NCI-H1105 treated with DMSO at 0.1 percent for 48 hours (cell line): ENCODE data around the gene TXNDC15.

Source experiments
- DNase-seq: peaks from one replicate; lab custom pipeline; 2025; lab: John Stamatoyannopoulos, UW

TXNDC15 gene

DNA sequence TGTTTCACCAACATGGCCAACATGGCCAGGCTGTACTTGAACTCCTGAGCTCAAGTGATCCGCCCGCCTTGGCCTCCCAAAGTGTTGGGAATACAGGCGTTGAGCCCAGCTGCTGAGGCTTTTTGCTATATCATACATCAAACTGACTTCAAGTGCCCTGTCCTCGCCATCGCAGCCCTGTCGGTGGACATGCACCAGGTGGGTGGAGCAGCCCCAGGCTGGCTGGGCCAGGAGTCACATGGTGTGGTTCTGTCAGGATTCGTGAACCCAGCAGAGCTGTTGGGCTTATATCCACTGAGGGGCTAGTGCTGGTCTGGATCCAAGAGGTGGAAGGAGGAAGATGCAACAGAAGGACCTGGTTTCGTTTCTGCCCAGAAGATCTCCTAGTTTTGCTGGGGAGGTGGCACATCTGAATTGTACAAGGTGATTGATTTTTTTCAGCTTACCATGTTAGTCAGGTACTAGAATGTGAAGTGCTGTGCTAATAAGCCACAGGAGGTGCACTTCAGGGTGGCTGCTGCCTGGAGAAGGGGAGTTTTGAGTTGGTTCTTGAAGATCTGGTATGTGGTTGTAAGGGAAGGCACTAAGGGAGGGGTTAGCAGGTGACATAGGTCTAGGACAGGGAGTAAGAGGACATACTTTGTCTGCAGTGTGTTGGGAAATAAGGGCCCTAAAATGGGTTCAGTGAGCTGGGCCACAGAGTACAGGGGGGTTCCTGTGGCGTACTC, 46.8 kb downstream of the TXNDC15 start:
- no peak for DNase-seq

DNA sequence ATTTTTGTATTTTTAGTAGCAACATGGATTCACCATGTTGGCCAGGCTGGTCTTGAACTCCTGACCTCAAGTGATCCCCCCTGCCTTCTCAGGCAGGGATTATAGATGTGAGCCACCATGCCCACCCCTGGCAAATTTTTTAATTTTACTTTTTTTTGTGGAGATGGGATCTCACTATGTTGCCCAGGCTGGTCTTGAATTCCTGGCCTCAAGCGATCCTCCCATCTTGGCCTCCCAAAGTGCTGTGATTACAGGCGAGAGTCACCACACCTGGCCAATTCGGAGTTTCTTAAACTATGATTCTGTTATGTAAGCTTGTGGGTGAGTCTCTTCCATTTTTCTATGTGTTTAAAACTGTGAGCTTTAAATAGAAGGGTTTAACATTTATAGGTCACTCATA, 58.3 kb downstream of the TXNDC15 start:
- no peak for DNase-seq

DNA sequence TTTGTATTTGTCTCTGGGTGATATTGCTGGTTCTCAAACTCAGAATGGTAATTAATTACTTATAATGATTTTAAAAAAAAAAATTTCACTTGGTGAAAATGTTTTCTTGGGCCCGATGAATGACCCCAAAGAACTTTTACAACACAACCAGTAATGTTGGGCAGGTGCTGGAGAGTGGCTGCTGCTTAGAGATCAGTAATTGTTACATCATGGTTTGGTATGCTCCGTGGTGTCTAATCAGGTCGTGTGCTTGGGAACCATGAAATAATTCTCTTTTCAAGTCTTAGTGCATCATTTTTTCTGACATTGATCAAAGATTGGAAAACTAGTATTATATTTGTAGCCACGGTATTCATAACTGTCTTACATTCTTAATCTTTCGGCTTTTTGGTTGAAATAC, 60.0 kb downstream of the TXNDC15 start:
- no peak for DNase-seq

DNA sequence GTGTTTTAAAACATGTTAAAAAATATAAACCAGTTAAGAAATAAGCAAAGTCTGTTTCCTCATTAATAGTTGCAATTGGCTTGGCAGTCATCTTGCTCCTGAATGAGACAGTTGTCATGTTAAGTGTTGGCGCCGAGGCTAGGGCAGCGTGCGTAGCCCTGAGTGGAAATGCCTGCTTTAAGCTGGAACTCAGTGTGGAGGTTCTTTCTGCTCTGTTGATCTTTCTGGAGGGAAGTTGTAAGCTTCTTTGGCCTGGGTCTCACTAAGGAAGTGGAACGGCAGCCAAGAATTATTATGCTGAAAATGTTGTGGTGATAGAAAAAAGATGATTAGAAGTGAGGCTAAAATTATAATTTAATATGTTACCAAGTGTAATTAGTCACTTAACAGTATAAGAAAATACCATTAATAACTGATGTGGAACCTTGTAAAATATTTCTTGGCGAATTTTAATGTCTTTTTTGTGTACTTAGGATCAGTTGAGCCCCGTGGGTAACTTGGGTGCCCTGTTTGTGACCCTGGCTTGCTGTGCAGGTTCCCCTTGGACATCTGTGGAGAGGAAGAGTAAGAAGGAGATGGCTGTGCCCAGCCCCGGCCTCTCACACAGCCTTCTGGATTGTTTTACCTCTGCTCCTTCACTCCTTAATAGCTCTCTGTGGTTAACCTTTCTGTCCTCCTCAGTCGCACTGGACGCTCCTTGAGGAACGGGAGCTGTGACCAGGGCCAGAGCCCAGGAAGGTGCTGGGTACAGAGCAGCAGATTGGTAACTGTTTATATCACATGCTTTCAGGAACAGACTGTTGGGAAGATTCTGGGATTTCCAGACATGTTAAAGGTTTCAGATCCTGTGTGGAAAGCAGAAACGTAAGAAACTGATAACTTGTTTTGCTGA, 61.8 kb downstream of the TXNDC15 start:
- no peak for DNase-seq

DNA sequence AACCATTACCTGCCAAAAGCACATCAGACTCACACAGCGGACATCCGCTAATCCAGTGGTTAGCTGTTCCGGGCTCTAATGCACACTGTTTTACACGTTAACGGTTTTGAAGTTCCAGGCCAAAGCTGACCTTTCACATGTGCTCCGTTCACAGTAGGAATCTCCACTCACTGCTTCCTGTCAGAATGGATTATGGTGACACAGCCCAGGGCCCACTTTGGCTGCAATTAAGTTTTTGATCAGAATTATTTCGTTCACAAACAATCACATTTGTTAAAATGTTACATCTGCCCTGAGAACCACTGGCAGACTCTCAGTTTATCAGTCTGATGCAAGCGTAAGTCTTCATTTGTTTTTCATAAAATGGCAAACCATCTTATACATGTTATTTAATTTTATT, 63.4 kb downstream of the TXNDC15 start:
- DNase-seq = no peak

DNA sequence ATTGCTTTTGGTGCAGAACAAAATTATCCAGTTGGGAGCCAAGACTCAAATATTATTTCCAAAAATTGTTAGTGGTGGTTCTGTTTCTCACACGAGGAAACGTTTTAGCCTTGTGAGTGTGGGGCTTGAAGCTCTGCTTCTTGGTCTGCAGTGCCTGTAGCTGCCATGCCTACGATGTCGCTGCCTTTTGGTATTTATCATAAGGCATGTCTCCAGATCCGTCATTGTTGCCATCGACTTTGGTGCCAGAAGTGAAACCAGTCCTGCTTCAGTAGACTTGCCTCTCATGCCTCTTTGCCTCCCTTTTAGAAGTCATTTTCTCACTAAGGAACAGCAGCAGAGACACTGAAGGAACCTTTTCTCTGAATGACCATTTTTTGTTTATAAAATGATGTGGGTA, 63.9 kb downstream of the TXNDC15 start:
- no peak for DNase-seq

DNA sequence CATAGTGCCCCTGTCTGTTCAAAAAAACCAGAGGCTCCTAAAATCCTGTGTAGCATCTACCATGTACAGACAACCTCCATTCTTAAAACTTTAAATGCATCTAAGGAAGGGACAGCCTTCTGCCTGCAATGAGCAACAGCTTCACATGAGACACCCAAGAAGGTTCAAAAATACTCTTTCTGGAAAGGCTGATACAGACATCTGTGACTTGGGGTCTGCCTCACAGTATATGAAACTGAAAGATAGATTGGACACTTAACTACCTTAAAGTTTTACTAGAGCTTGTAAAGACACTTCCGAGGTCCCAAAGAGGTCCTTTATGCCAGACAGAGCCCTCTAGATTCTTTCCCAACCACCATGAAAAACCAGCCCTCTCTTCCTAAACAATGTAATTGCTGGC, 65.3 kb downstream of the TXNDC15 start:
- no peak for DNase-seq

DNA sequence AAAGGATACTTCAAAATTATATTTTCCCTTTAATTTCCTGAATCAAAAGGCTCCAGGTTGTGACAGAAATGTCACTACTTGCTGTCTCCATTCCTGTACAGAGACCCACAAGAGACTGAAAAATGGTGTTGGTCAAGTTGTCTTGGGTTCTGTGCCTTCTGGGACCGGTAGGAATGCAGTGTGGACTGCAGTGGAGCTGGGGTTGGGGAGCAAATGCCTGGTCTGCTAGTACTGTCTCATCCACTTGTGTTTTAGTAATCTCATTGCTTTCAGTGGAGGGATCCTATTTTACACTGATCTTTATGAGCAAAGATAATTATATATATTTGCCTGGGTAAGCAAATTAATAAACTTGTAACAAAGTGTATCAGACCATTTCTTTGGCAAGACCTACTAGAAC, 69.4 kb downstream of the TXNDC15 start:
- DNase-seq = no peak

DNA sequence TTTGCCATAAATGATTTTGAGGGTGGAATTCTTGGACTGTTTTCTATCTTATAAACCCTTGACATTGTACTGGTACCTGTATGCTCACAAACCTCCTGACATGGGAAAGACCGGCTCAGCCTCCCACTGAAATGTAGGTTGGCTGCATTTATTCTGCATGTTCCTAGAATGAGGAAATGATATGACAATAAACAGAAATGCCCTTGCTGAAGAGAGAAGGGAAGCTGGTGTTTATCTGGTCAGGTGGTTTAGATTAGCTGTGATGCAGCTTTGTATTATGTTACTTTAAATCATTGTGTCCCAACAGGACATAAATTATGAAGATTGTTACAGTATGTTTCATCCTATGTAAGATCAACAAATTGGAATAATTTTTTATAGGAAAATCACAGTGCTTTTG, 70.5 kb downstream of the TXNDC15 start:
- no peak for DNase-seq

DNA sequence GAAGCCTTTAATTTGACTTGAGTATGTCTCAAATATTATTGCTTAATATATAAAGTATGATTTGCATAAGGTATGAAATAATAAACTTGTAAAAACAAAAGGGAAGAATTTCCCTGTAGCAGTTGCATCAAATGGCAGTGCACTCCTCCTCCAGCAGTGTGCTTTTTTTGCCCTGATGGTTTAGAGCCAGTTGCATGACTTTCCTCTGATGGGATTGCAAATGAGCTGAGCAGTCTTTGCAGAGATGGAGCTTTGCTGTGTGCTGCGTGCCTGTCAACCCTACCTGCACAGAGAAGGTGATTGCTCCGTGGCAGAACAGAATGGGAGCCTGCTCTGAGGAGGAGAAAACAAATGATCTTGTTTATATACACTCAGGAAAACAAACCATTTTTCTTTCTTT, 70.9 kb downstream of the TXNDC15 start:
- DNase-seq = no peak

DNA sequence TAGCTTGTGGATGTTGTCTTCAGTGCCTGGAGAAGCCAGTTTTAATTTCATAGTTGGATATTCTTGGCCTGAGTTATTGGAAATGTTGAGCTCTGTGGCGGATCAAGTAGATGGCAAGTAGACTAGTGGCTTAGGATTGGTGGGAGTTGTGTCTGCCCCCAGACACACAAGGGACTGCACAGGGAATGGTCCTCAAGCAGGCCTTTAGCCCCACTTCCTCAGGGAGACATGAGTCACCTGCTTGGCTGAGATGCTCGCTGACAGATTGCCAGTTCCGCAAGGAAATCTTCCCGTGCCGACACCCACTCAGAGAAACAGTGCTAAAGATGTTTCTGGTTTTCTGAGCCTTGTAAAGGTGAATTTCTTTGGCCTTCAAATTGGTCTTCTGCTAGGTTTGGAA, 74.7 kb downstream of the TXNDC15 start:
- no peak for DNase-seq

DNA sequence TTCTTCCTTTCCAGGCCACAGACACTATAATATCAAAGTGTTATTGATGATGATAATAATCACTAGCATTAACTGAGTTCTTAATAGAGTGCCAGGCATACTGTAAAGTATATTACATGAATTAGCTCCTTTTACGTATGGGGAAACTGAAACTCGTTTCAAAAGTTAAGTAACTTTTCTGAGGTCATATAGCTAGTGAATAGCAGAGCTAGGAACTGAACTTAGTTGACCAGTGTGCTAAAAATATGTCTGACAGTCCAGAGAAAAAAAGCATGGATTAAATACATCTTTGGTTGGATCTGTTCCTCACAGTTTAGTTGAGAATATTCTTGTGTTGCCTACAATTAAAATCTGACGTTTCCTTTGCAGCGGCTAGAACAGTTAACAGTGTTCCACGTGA, 75.1 kb downstream of the TXNDC15 start:
- no peak for DNase-seq
